Thymus (tissue), 11 donors: ENCODE measurements around the gene P2RX2. TPM values are rescaled to one million over a fixed set of nuclear protein-coding genes. Genes with fewer than 3 reads are reported as not detected.
"Not testable (repeated sequence)": the region's sequence is repeated elsewhere in the genome, so short reads cannot be mapped to it uniquely, and the experiment has no call there.

Source experiments
- DNase-seq, 9 donors: peaks; one replicate each; pipeline ENCODE4 v3.0.0-alpha.2; 2013; ENCODE audit warnings: low spot score in 9 of 9, low read depth in 6 of 9, missing footprints in 1 of 9
- H3K27ac ChIP-seq, 2 donors: one replicate each; pipeline ENCODE4 v1.5.1; 2013; ENCODE audit warnings: control low read depth in 1 of 2, low read depth in 1 of 2, low read length in 1 of 2, mild to moderate bottlenecking in 1 of 2, moderate library complexity in 1 of 2
- H3K27me3 ChIP-seq, 2 donors: one replicate each; pipeline ENCODE4 v1.5.1; 2013; ENCODE audit warnings: low read length in 1 of 2; ENCODE audit not compliant: control insufficient read depth in 2 of 2, insufficient read depth in 1 of 2
- H3K36me3 ChIP-seq, 2 donors: one replicate each; pipeline ENCODE4 v1.5.1; 2013; ENCODE audit warnings: low read length in 1 of 2, mild to moderate bottlenecking in 1 of 2, moderate library complexity in 1 of 2; ENCODE audit not compliant: control insufficient read depth in 2 of 2, insufficient read depth in 2 of 2
- H3K4me1 ChIP-seq, 2 donors: one replicate each; pipeline ENCODE4 v1.5.1; 2013; ENCODE audit warnings: low read length in 2 of 2; ENCODE audit not compliant: control insufficient read depth in 2 of 2, insufficient read depth in 2 of 2
- H3K4me3 ChIP-seq, 2 donors: one replicate each; pipeline ENCODE4 v1.5.1; 2013; ENCODE audit warnings: low read length in 2 of 2, control low read depth in 1 of 2, mild to moderate bottlenecking in 1 of 2
- H3K9me3 ChIP-seq, 2 donors: one replicate each; pipeline ENCODE4 v1.5.1; 2013; ENCODE audit warnings: low read length in 1 of 2, mild to moderate bottlenecking in 1 of 2; ENCODE audit not compliant: control insufficient read depth in 2 of 2, insufficient read depth in 1 of 2
- WGBS: extraction: QIAGEN DNeasy Blood & Tissue Kit; methylation state at CpG from one replicate; pipeline ENCODE4 v1.1.7; 2013; 5-methylcytosine and 5-hydroxymethylcytosine counted together
- polyA plus RNA-seq: library from polyadenylated mRNA; stranded (reverse); fragments of 200-250 nt; gene quantifications from one replicate; pipeline ENCODE4 v1.2.3, GENCODE V29; 2013
- total RNA-seq: library from RNA; stranded (reverse); fragments of 120-200 nt; gene quantifications from one replicate; pipeline ENCODE4 v1.2.4, GENCODE V29; 2013
- donor health status: healthy.

The P2RX2 gene
- total and polyA plus RNA-seq, 2 donors = 0.66 to 2.5 TPM

- H3K4me1 ChIP-seq = peaks cover 2 to 27% of the 10 kb centered on the region in 2 donors
- peaks cover 0 to 48% of the 10 kb centered on the region in 2 donors for H3K27me3 ChIP-seq
- no peak overlapping the region for H3K27ac ChIP-seq
- no peak overlapping the region for H3K4me3 ChIP-seq
- no peaks in the 10 kb centered on the region for H3K9me3 ChIP-seq
- no peak for DNase-seq
- 94% methylated on average over 18 of the region's 18 CpGs for WGBS
- no peaks in the 10 kb centered on the region for H3K36me3 ChIP-seq
Observed at GRCh38 chr12:132596016-132596415, 22.6 kb upstream of the P2RX2 start.

GRCh38 chr12:132597333-132598316 is 21.0 kb upstream of the P2RX2 start:
- no peaks in the 10 kb centered on the region for H3K9me3 ChIP-seq
- peaks cover 2 to 28% of the 10 kb centered on the region in 2 donors for H3K4me1 ChIP-seq
- 6% methylated on average over 34 of the region's 58 CpGs for WGBS
- no peaks in the 10 kb centered on the region for H3K36me3 ChIP-seq
- peak in 5 of 9 donors; percentile 26 to 62 (median 56) for DNase-seq
- peak overlapping the region in 1 of 2 donors; percentile 52 for H3K27ac ChIP-seq
- H3K27me3 ChIP-seq = peaks cover 5 to 59% of the 10 kb centered on the region in 2 donors
- H3K4me3 ChIP-seq = peak overlapping the region in 1 of 2 donors; percentile 53

- H3K36me3 ChIP-seq, H3K9me3 ChIP-seq, H3K27ac ChIP-seq, H3K4me3 ChIP-seq, DNase-seq: not testable (repeated sequence)
- peaks cover 18 to 65% of the 10 kb centered on the region in 2 donors for H3K27me3 ChIP-seq
- peaks cover 2 to 20% of the 10 kb centered on the region in 2 donors for H3K4me1 ChIP-seq
- WGBS = 94% methylated on average over 6 of the region's 6 CpGs
Observed at GRCh38 chr12:132599502-132599901, 19.1 kb upstream of the P2RX2 start.

- Histone ChIP-seq H3K27ac (peak overlapping the region in 1 of 2 donors; percentile 25), H3K9me3 (peaks cover 0 to 1% of the 10 kb centered on the region in 2 donors), H3K27me3 (peaks cover 20 to 71% of the 10 kb centered on the region in 2 donors), H3K36me3 (no peaks in the 10 kb centered on the region), H3K4me1 (peaks cover 2 to 20% of the 10 kb centered on the region in 2 donors), H3K4me3 (peak overlapping the region; percentile 19 to 52)
- 34% methylated on average over 45 of the region's 45 CpGs for WGBS
- peak in 3 of 9 donors; percentile 26 to 59 (median 28) for DNase-seq
Observed at GRCh38 chr12:132600048-132601032, 18.2 kb upstream of the P2RX2 start.

- peaks cover 0 to 1% of the 10 kb centered on the region in 2 donors for H3K9me3 ChIP-seq
- peak overlapping the region in 1 of 2 donors; percentile 52 for H3K4me3 ChIP-seq
- H3K27me3 ChIP-seq = peaks cover 20 to 72% of the 10 kb centered on the region in 2 donors
Observed at GRCh38 chr12:132601171-132601883, 17.2 kb upstream of the P2RX2 start.

GRCh38 chr12:132602572-132603239 is 15.9 kb upstream of the P2RX2 start:
- Histone ChIP-seq H3K4me3 (no peak overlapping the region), H3K27me3 (peaks cover 23 to 84% of the 10 kb centered on the region in 2 donors), H3K27ac (no peak overlapping the region), H3K36me3 (no peaks in the 10 kb centered on the region), H3K9me3 (peaks cover 0 to 1% of the 10 kb centered on the region in 2 donors), H3K4me1 (peaks cover 0 to 17% of the 10 kb centered on the region in 2 donors)
- 71% methylated on average over 29 of the region's 29 CpGs for WGBS
- no peak for DNase-seq

More at GRCh38 chr12:132601171-132601883, 17.2 kb upstream of the P2RX2 start:
- Histone ChIP-seq H3K27ac (no peak overlapping the region), H3K4me1 (peaks cover 2 to 20% of the 10 kb centered on the region in 2 donors), H3K36me3 (no peaks in the 10 kb centered on the region)
- DNase-seq = no peak
- 88% methylated on average over 31 of the region's 31 CpGs for WGBS

- Histone ChIP-seq H3K4me3 (peak overlapping the region in 1 of 2 donors; percentile 15), H3K27me3 (peaks cover 23 to 91% of the 10 kb centered on the region in 2 donors), H3K9me3 (peaks cover 0 to 1% of the 10 kb centered on the region in 2 donors), H3K36me3 (no peaks in the 10 kb centered on the region), H3K4me1 (peaks cover 0 to 17% of the 10 kb centered on the region in 2 donors), H3K27ac (peak overlapping the region in 1 of 2 donors; percentile 26)
- 58% methylated on average over 67 of the region's 67 CpGs for WGBS
- DNase-seq = no peak
Observed at GRCh38 chr12:132603240-132604150, 15.1 kb upstream of the P2RX2 start.
